Osteocyte (in vitro differentiated cells): Measurements from ENCODE around the gene LRP1B. TPM values are rescaled to one million over a fixed set of nuclear protein-coding genes. Genes with fewer than 3 reads are reported as not detected.

ENCODE experiments used
- DNase-seq: peaks from one replicate; pipeline ENCODE4 v3.0.0; 2021; ENCODE audit warnings: mixed read lengths; ENCODE audit not compliant: unreplicated experiment; ENCODE audit errors: extremely low spot score
- H3K27ac Mint-ChIP-seq: one replicate; pipeline ENCODE4 v1.8.0; 2021; ENCODE audit warnings: mild to moderate bottlenecking, mixed read lengths; ENCODE audit not compliant: unreplicated experiment
- H3K27me3 Mint-ChIP-seq: one replicate; pipeline ENCODE4 v1.8.0; 2021; ENCODE audit warnings: mixed read lengths; ENCODE audit not compliant: unreplicated experiment
- H3K36me3 Mint-ChIP-seq: one replicate; pipeline ENCODE4 v1.8.0; 2021; ENCODE audit warnings: mixed read lengths; ENCODE audit not compliant: unreplicated experiment
- H3K4me1 Mint-ChIP-seq: one replicate; pipeline ENCODE4 v1.8.0; 2021; ENCODE audit warnings: mixed read lengths; ENCODE audit not compliant: unreplicated experiment
- H3K4me3 Mint-ChIP-seq: one replicate; pipeline ENCODE4 v1.8.0; 2021; ENCODE audit warnings: mild to moderate bottlenecking, moderate library complexity, mixed read lengths; ENCODE audit not compliant: unreplicated experiment
- H3K9me3 Mint-ChIP-seq: one replicate; pipeline ENCODE4 v1.8.0; 2021; ENCODE audit warnings: mixed read lengths; ENCODE audit not compliant: unreplicated experiment
- CTCF ChIP-seq: fragments of 200-600 bp; sonication (generic); IDR thresholded peaks from 2 replicates; pipeline ENCODE4 v1.5.0; 2021; ENCODE audit warnings: antibody characterized with exemption, mild to moderate bottlenecking, moderate library complexity
- total RNA-seq: library from RNA; stranded (reverse); gene quantifications from 2 replicates; pipeline ENCODE4 v1.2.1, GENCODE V29; 2021

Gene LRP1B
- total RNA-seq, 1 donor from 2014 or later, result 3.6 TPM

GRCh38 chr2:141652308-141652707 is 478.5 kb downstream of the LRP1B start:
- H3K9me3 Mint-ChIP-seq, result no peaks in the 10 kb centered on the region
- no peak overlapping the region for H3K27ac Mint-ChIP-seq
- no peak overlapping the region for H3K4me3 Mint-ChIP-seq
- H3K36me3 Mint-ChIP-seq, result no peaks in the 10 kb centered on the region
- no peaks in the 10 kb centered on the region for H3K4me1 Mint-ChIP-seq
- H3K27me3 Mint-ChIP-seq, result no peaks in the 10 kb centered on the region
- DNase-seq, result no peak
- no peak for TF ChIP-seq CTCF

- Mint-ChIP-seq H3K27ac (no peak overlapping the region), H3K4me3 (no peak overlapping the region), H3K27me3 (no peaks in the 10 kb centered on the region), H3K9me3 (no peaks in the 10 kb centered on the region), H3K36me3 (no peaks in the 10 kb centered on the region), H3K4me1 (no peaks in the 10 kb centered on the region)
- no peak for TF ChIP-seq CTCF
- DNase-seq, result no peak
Measured at GRCh38 chr2:141647353-141647752, 483.5 kb downstream of the LRP1B start.

GRCh38 chr2:141641462-141641861 is 489.4 kb downstream of the LRP1B start:
- H3K27me3 Mint-ChIP-seq, result no peaks in the 10 kb centered on the region
- no peaks in the 10 kb centered on the region for H3K4me1 Mint-ChIP-seq
- H3K36me3 Mint-ChIP-seq, result no peaks in the 10 kb centered on the region
- no peak overlapping the region for H3K27ac Mint-ChIP-seq
- no peak overlapping the region for H3K4me3 Mint-ChIP-seq
- H3K9me3 Mint-ChIP-seq, result no peaks in the 10 kb centered on the region
- no peak for DNase-seq
- no peak for TF ChIP-seq CTCF

- H3K27ac Mint-ChIP-seq, result no peak overlapping the region
- TF ChIP-seq CTCF, result no peak
- no peaks in the 10 kb centered on the region for H3K27me3 Mint-ChIP-seq
- DNase-seq, result no peak
- H3K9me3 Mint-ChIP-seq, result no peaks in the 10 kb centered on the region
- H3K4me3 Mint-ChIP-seq, result no peak overlapping the region
- no peaks in the 10 kb centered on the region for H3K4me1 Mint-ChIP-seq
- H3K36me3 Mint-ChIP-seq, result no peaks in the 10 kb centered on the region
Measured at GRCh38 chr2:141639809-141640208, 491.0 kb downstream of the LRP1B start.

GRCh38 chr2:141633132-141633531 is 497.7 kb downstream of the LRP1B start:
- no peak for DNase-seq
- H3K27ac Mint-ChIP-seq, result no peak overlapping the region
- no peaks in the 10 kb centered on the region for H3K36me3 Mint-ChIP-seq
- H3K27me3 Mint-ChIP-seq, result no peaks in the 10 kb centered on the region
- no peak overlapping the region for H3K4me3 Mint-ChIP-seq
- no peak for TF ChIP-seq CTCF
- no peaks in the 10 kb centered on the region for H3K9me3 Mint-ChIP-seq
- H3K4me1 Mint-ChIP-seq, result no peaks in the 10 kb centered on the region
